ENCODE data around the gene SLC23A3.

SLC23A3 gene

GRCh38 chr2:219175928-219176817 lies 6.3 kb upstream of the SLC23A3 start:
- no peak for DNase-seq (ENCODE audit: low read depth, low spot score)

- no peak for DNase-seq (ENCODE audit: low read depth, low spot score)
Measured at GRCh38 chr2:219175486-219175885, 5.7 kb upstream of the SLC23A3 start.

GRCh38 chr2:219174801-219175200 lies 5.0 kb upstream of the SLC23A3 start:
- DNase-seq (ENCODE audit: low read depth, low spot score): no peak

- DNase-seq (ENCODE audit: low read depth, low spot score): no peak
Measured at GRCh38 chr2:219174146-219174545, 4.3 kb upstream of the SLC23A3 start.

- DNase-seq (ENCODE audit: low read depth, low spot score): no peak
Measured at GRCh38 chr2:219173176-219173575, 3.3 kb upstream of the SLC23A3 start.

- DNase-seq (ENCODE audit: low read depth, low spot score): no peak
Measured at GRCh38 chr2:219172231-219173154, 2.7 kb upstream of the SLC23A3 start.

- DNase-seq (ENCODE audit: low read depth, low spot score): no peak
Measured at GRCh38 chr2:219171231-219171651, 1.4 kb upstream of the SLC23A3 start.

GRCh38 chr2:219168932-219169331 lies 897 bp downstream of the SLC23A3 start:
- DNase-seq (ENCODE audit: low read depth, low spot score): no peak

- DNase-seq (ENCODE audit: low read depth, low spot score): no peak
Measured at GRCh38 chr2:219168526-219168925, 1.3 kb downstream of the SLC23A3 start.

- no peak for DNase-seq (ENCODE audit: low read depth, low spot score)
Measured at GRCh38 chr2:219167997-219168396, 1.8 kb downstream of the SLC23A3 start.

- DNase-seq (ENCODE audit: low read depth, low spot score): no peak
Measured at GRCh38 chr2:219165058-219165911, 4.5 kb downstream of the SLC23A3 start.

GRCh38 chr2:219163156-219163555 lies 6.7 kb downstream of the SLC23A3 start:
- DNase-seq (ENCODE audit: low read depth, low spot score): no peak

GRCh38 chr2:219161097-219161496 lies 8.7 kb downstream of the SLC23A3 start:
- DNase-seq (ENCODE audit: low read depth, low spot score): no peak

- peak; percentile 83 for DNase-seq (ENCODE audit: low read depth, low spot score)
Measured at GRCh38 chr2:219160186-219161017, 9.4 kb downstream of the SLC23A3 start, which contains the start of gene NHEJ1. Gene NHEJ1 (minus strand): TSS chr2:219160815. CDS start chr2:219158362, 2,453 bp downstream.

- DNase-seq (ENCODE audit: low read depth, low spot score): no peak
Measured at GRCh38 chr2:219159771-219160185, 10.1 kb downstream of the SLC23A3 start.

GRCh38 chr2:219158586-219158985 lies 11.2 kb downstream of the SLC23A3 start:
- no peak for DNase-seq (ENCODE audit: low read depth, low spot score)

- no peak for DNase-seq (ENCODE audit: low read depth, low spot score)
Measured at GRCh38 chr2:219158025-219158424, 11.8 kb downstream of the SLC23A3 start.

GRCh38 chr2:219157396-219157795 lies 12.4 kb downstream of the SLC23A3 start:
- no peak for DNase-seq (ENCODE audit: low read depth, low spot score)

GRCh38 chr2:219155054-219155644 lies 14.7 kb downstream of the SLC23A3 start:
- DNase-seq (ENCODE audit: low read depth, low spot score): no peak

- no peak for DNase-seq (ENCODE audit: low read depth, low spot score)
Measured at GRCh38 chr2:219149667-219150066, 20.2 kb downstream of the SLC23A3 start.
